Measurements from ENCODE around the gene U2AF1.
"Not testable (repeated sequence)": the region's sequence is repeated elsewhere in the genome, so short reads cannot be mapped to it uniquely, and the experiment has no call there.

- TF ChIP-seq CTCF, POLR2A (IDR thresholded peaks at IDR 0.05): not testable (repeated sequence)
Measured at GRCh38 chr21:43146637-43147036, 39.3 kb upstream of the U2AF1 start.

Measured in thyroid gland (tissue), 4 donors.